GM23248 (cell line): ENCODE data around the gene SHROOM4.

Source experiments
- EZH2 ChIP-seq: fragments of 200-600 bp; sonication (generic); IDR thresholded peaks from 2 replicates; pipeline ENCODE4 v1.6.1; 2018; ENCODE audit warnings: antibody characterized with exemption, mild to moderate bottlenecking; ENCODE audit not compliant: insufficient read depth, poor library complexity, severe bottlenecking
- EZH2phosphoT487 ChIP-seq: fragments of 200-600 bp; sonication (generic); IDR thresholded peaks from 2 replicates; pipeline ENCODE4 v1.6.1; 2018; ENCODE audit warnings: antibody characterized with exemption, moderate library complexity, mild to moderate bottlenecking, low read depth; ENCODE audit not compliant: insufficient read depth

GRCh38 chrX:50609796-50610195 lies 204.2 kb downstream of the SHROOM4 start:
- TF ChIP-seq EZH2 (no peak), EZH2phosphoT487 (no peak)
